SK-MEL-5 (cell line): ENCODE measurements around the gene DDC. TPM values are rescaled to one million over a fixed set of nuclear protein-coding genes. Genes with fewer than 3 reads are reported as not detected.
A peak's percentile ranks its signal among the peaks of the same experiment; 100 is the strongest.
"Not testable (repeated sequence)": the region's sequence is repeated elsewhere in the genome, so short reads cannot be mapped to it uniquely, and the experiment has no call there.

Experiments used
- DNase-seq: peaks from one replicate; pipeline ENCODE4 v3.0.0-alpha.2; 2016; ENCODE audit warnings: low read depth, low spot score
- in situ Hi-C: cut with HindIII; loops from 2 replicates; pipeline ENCODE4 v1.10.0; 2016; ENCODE audit warnings: low sequenced_read_pairs, high pct_unique_total_duplicates, low pct_unique_long_range_greater_than_20kb
- total RNA-seq: library from RNA; depleted of rRNA; stranded (reverse); fragments of >200 nt; shearing (Covaris generic); gene quantifications from 2 replicates; pipeline ENCODE4 v1.2.3, GENCODE V29; 2014

Gene DDC
- total RNA-seq, 1 experiment from 2014 or later = not detected

- DNase-seq = no peak
- in situ Hi-C loops = no loop called here
These were observed 88.1 kb downstream of the DDC start for GRCh38 chr7:50476953-50477625.

- in situ Hi-C loops = no loop called here
- no peak for DNase-seq
These were observed 89.9 kb downstream of the DDC start for GRCh38 chr7:50475340-50475739.

DNA sequence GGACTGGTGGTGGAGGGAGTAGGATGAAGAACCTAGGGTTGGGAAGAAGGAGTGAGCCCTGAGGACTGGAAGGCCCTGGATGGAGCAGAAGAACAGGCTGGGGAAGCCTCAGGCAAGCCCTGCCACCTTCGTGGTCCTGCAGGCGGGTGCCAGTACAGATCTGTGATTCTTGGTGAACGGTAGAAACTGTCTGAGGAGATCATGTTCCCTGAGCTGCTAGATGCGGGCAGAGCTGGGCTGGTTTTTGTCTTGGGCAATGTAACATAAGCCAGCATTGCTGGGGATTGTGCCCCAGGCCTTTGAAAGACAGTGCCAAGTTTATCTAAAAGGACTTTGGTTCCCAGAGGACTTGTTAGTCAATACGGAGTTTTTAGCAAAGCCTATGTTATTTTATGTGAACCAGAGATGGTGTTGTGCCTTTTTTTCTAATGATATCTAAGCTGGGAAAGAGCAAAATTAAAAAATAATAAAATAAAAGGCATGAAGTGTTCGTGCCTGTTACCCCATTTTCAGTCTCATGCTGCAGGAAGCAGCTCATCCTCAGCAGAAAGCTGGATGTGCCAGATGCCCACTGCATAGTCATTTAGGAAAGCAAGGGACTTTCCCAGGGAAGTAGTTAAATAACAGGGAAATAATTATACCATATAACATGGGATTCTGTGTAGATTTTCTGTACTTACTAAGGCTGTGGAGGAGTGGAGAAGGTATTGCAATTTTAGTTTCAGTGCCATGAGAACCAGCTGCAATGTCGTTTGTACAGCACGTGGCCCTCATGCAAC is 90.6 kb downstream of the DDC start:
- in situ Hi-C loops = no loop called here
- DNase-seq = peak; percentile 29

DNA sequence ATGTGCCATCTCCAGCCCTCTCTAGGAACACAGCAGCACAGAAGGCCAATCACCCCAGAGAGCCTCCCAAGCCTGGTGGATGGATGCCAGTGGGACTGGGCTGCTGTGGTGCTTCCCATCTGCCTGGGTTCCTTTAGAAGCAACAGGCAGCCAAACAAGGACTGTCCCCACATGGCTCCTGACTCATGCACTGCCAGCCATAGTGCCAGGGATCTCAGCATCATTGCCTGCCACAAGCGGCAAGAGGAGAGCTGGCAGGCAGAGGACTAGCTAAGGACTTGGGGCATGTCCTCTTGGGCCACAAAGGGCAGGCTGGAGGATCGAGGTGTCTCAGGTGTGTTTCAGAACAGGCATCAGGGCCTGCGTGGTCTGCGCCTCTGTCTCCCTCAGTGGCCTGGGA is 91.7 kb downstream of the DDC start:
- in situ Hi-C loops = no loop called here

GRCh38 chr7:50472427-50472826 is 92.8 kb downstream of the DDC start:
- no peak for DNase-seq
- in situ Hi-C loops = no loop called here

More for the DNA sequence above, 91.7 kb downstream of the DDC start:
- no peak for DNase-seq

DNA sequence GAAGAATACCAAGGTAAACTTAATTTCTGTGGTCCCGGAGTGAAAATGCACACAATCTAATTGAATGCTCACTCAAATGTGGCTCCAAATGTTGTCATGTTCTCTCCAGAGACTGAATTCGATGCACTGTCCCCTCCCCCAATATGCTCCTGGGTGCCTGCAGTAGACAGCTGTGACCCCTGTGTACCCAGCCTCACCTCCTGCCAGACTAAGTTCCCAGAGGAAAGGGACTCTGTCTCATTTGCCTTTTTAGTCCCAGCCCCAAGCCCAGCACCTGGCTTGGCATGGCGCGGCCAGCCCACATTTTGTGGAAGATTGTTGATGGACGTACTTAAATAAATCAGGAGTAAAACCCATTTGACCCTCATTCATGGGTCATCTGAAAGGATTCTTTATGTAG is 93.2 kb downstream of the DDC start:
- in situ Hi-C loops = no loop called here
- no peak for DNase-seq

DNA sequence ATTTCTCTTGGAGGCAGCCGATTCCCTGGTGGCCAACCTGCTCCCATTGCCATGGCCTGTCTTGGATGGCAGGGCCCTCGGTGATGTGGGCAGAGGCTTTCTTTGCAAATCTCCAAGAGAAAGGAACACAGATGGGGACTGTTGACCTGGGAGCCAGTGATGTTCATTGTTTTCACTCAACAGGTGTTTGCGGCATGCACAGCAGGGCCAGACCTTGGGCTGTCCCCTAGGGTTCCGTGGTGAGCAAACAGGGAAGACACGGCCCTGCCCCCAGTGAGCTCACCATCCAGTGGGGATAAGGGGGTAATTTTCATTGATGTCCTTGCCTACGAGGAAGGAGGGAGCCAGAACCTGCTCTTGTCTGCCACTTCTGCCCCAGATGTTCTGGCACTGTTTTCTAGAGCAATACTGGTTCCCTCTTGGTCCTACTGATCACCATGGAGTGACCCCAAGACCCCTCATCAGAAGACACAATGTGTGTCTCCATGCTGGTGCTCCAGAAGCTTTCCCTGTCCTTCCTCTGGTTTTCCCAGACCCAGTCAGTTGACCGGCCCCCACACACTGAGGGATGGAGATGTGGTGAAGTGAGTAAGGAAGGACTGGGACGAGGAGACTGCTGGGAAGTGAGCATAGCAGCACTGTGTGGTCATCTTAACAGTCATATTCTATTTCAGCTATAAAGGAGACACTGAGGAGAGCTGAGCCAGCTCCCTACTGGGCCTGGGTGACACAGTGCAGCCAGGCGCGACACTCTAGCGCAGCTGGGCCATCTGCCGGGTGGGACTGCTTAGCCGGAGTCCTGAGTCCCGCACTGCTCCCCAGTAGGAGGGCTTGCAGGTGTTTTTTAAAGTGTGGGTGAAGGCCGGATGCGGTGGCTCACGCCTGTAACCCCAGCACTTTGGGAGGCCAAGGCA is 94.7 kb downstream of the DDC start:
- in situ Hi-C loops = no loop called here

DNA sequence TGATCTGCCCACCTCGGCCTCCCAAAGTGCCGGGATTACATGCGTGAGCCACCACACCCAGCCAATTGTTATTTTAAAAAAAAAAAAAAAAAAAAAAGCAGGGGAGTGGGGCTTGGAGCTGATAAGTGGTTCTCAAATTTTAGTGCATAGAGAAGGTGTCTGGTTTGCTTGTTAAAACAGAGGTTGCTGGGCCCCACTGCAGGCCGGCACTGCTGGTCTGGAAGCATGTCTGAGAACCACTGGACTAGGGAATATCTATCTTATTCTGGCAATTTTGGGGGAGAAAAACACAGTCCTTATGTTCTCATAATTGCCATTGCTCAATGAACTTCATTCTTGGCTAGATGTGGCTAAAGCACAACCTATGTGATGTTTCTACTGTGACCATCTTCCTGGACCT is 96.0 kb downstream of the DDC start:
- in situ Hi-C loops = no loop called here
- DNase-seq = no peak

More for the DNA sequence above, 94.7 kb downstream of the DDC start:
- no peak for DNase-seq

- in situ Hi-C loops = no loop called here
These were observed 97.2 kb downstream of the DDC start for GRCh38 chr7:50467817-50468610.

GRCh38 chr7:50466815-50467585 is 98.2 kb downstream of the DDC start:
- in situ Hi-C loops = no loop called here
- no peak for DNase-seq

More at GRCh38 chr7:50467817-50468610, 97.2 kb downstream of the DDC start:
- peak; percentile 85 for DNase-seq

GRCh38 chr7:50463035-50463434 is 102.2 kb downstream of the DDC start:
- in situ Hi-C loops = no loop called here

GRCh38 chr7:50462361-50462760 is 102.8 kb downstream of the DDC start:
- DNase-seq = no peak
- in situ Hi-C loops = no loop called here

More at GRCh38 chr7:50463035-50463434, 102.2 kb downstream of the DDC start:
- DNase-seq = no peak

GRCh38 chr7:50461695-50462094 is 103.5 kb downstream of the DDC start:
- in situ Hi-C loops = no loop called here
- no peak for DNase-seq

DNA sequence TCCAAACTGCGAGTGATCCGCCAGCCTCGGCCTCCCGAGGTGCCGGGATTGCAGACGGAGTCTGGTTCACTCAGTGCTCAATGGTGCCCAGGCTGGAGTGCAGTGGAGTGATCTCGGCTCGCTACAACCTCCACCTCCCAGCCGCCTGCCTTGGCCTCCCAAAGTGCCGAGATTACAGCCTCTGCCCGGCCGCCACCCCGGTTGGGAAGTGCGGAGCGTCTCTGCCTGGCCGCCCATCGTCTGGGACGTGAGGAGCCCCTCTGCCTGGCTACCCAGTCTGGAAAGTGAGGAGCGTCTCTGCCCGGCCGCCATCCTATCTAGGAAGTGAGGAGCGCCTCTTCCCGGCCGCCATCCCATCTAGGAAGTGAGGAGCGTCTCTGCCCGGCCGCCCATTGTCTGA is 106.0 kb downstream of the DDC start:
- in situ Hi-C loops, DNase-seq: not testable (repeated sequence)

GRCh38 chr7:50458651-50459050 is 106.6 kb downstream of the DDC start:
- DNase-seq, in situ Hi-C loops: not testable (repeated sequence)

DNA sequence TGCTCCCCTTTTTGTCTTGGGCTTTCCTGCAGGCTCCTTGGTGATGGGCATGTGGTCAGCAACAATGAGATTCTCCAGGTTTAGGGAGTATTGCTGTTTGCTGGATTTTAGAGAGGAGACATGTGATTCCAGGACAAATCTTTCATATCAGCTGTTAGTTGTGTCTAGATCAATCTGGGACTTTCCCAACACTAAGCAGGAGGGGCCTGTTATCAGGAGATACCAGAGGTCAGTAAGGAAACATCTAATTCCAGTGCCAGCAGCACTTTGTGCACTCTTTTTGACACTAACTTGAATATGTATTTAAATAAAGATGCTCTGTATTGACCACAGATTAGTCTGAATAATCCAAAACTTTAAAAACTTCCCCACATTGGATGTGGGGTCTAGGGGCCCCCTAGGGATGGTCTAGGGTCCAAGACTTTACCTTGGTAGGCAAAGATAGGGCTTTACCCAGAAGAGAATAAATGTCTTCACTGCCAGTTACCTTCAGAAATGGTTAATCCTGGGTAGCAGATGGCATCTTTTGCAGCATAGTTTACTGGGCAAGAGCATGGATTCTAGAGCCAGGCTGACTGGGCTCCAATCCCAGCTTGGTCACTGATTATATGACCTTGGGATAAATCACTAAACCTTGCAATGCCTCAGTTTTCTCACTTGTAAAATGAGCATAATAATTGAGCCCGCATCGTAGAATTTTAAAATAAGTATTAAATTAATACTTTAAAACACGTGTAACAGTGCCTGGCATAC is 108.7 kb downstream of the DDC start:
- in situ Hi-C loops = no loop called here
- DNase-seq = no peak
